Small intestine (tissue), 7 donors: ENCODE measurements around the gene B4GALT2. TPM values are rescaled to one million over a fixed set of nuclear protein-coding genes. Genes with fewer than 3 reads are reported as not detected.

Experiments
- DNase-seq, 2 donors: peaks; one replicate each; pipeline versions ENCODE4 v3.0.0 to v3.0.0-alpha.2; 2013
- FAIRE-seq: peaks from 2 replicates; lab custom pipeline; 2012; peaks lifted over from hg19 to GRCh38; lab: Jason Lieb, UNC
- H3K27ac ChIP-seq, 3 donors: one replicate each; pipeline ENCODE4 v1.5.1; 2013; ENCODE audit warnings: low read length in 2 of 3, mild to moderate bottlenecking in 2 of 3, control low read depth in 1 of 3, inconsistent platforms in 1 of 3, low read depth in 1 of 3, moderate library complexity in 1 of 3
- H3K27me3 ChIP-seq, 3 donors: one replicate each; pipeline ENCODE4 v1.6.1; 2013; ENCODE audit warnings: low read length in 3 of 3, inconsistent platforms in 1 of 3; ENCODE audit not compliant: control insufficient read depth in 3 of 3, insufficient read depth in 3 of 3
- H3K36me3 ChIP-seq, 3 donors: one replicate each; pipeline ENCODE4 v1.6.1; 2013; ENCODE audit warnings: low read length in 3 of 3, inconsistent platforms in 1 of 3, low read depth in 1 of 3, mild to moderate bottlenecking in 1 of 3, moderate library complexity in 1 of 3; ENCODE audit not compliant: control insufficient read depth in 3 of 3, insufficient read depth in 2 of 3
- H3K4me1 ChIP-seq, 3 donors: one replicate each; pipeline ENCODE4 v1.6.1; 2013; ENCODE audit warnings: low read length in 2 of 3, inconsistent platforms in 1 of 3, low read depth in 1 of 3, mild to moderate bottlenecking in 1 of 3, moderate library complexity in 1 of 3; ENCODE audit not compliant: control insufficient read depth in 3 of 3, insufficient read depth in 2 of 3
- H3K4me3 ChIP-seq, 3 donors: one replicate each; pipeline ENCODE4 v1.5.1; 2013; ENCODE audit warnings: low read length in 3 of 3, control low read depth in 1 of 3, inconsistent platforms in 1 of 3, low read depth in 1 of 3, mild to moderate bottlenecking in 1 of 3, moderate library complexity in 1 of 3
- H3K9me3 ChIP-seq, 2 donors: one replicate each; pipeline ENCODE4 v1.6.1; 2013; ENCODE audit warnings: low read depth in 1 of 2, low read length in 1 of 2; ENCODE audit not compliant: control insufficient read depth in 2 of 2, insufficient read depth in 1 of 2
- WGBS, 3 donors: extraction: QIAGEN DNeasy Blood & Tissue Kit; methylation state at CpG; one replicate each; pipeline ENCODE4 v1.1.7; 2013; 5-methylcytosine and 5-hydroxymethylcytosine counted together
- polyA plus RNA-seq, 4 donors: library from polyadenylated mRNA; stranded (reverse) in 3 of 4; unstranded in 1 of 4; fragments of 200-250 nt in 3 of 4; fragments of 120-200 nt in 1 of 4; gene quantifications; one replicate each; pipeline versions ENCODE4 v1.2.1 to v1.2.3, GENCODE V29; 2013
- donor health status: healthy with polysubstance abuse.
- donor health status: control.
- donor health status: control.
- donor health status: Bipolar disorder and iron deficiency.
- donor health status: healthy.

B4GALT2 gene
- polyA plus RNA-seq, 4 donors, result 8.9 to 34.6 (median 25.9) TPM

- H3K9me3 ChIP-seq, result no peaks in the 10 kb centered on the region
- 4 to 14% (median 12%) methylated on average over 6 of the region's 6 CpGs for WGBS, 3 donors
- no peak overlapping the region for H3K4me3 ChIP-seq
- DNase-seq, result peak; percentile 76 to 82
- H3K4me1 ChIP-seq, result peaks cover 0 to 35% (median 4%) of the 10 kb centered on the region in 3 donors
- H3K36me3 ChIP-seq, result no peaks in the 10 kb centered on the region
- FAIRE-seq, result no peak
- no peaks in the 10 kb centered on the region for H3K27me3 ChIP-seq
- H3K27ac ChIP-seq, result peak overlapping the region in 1 of 3 donors; percentile 42
Measured at GRCh38 chr1:44036409-44037139, 57.6 kb downstream of the B4GALT2 start.

- 72 to 89% (median 74%) methylated on average over 5 of the region's 5 CpGs for WGBS, 3 donors
- H3K27ac ChIP-seq, result no peak overlapping the region
- H3K27me3 ChIP-seq, result no peaks in the 10 kb centered on the region
- FAIRE-seq (no peak), DNase-seq (no peak)
- no peak overlapping the region for H3K4me3 ChIP-seq
- no peaks in the 10 kb centered on the region for H3K36me3 ChIP-seq
- no peaks in the 10 kb centered on the region for H3K9me3 ChIP-seq
- H3K4me1 ChIP-seq, result peaks cover 0 to 29% (median 0%) of the 10 kb centered on the region in 3 donors
Measured at GRCh38 chr1:44037154-44037553, 58.1 kb downstream of the B4GALT2 start.

- Histone ChIP-seq H3K27me3 (no peaks in the 10 kb centered on the region), H3K9me3 (no peaks in the 10 kb centered on the region), H3K4me3 (no peak overlapping the region), H3K4me1 (peaks cover 0 to 18% (median 0%) of the 10 kb centered on the region in 3 donors), H3K27ac (no peak overlapping the region), H3K36me3 (no peaks in the 10 kb centered on the region)
- DNase-seq, result no peak
- FAIRE-seq, result no peak
- WGBS, 3 donors, result 83 to 89% (median 88%) methylated on average over 2 of the region's 2 CpGs
Measured at GRCh38 chr1:44038876-44039657, 60.1 kb downstream of the B4GALT2 start.

- Histone ChIP-seq H3K36me3 (no peaks in the 10 kb centered on the region), H3K4me3 (no peak overlapping the region), H3K4me1 (peaks cover 0 to 15% (median 0%) of the 10 kb centered on the region in 3 donors), H3K27me3 (no peaks in the 10 kb centered on the region), H3K27ac (no peak overlapping the region), H3K9me3 (no peaks in the 10 kb centered on the region)
- DNase-seq (no peak), FAIRE-seq (no peak)
- WGBS, 3 donors, result 83 to 88% (median 88%) methylated on average over 2 of the region's 2 CpGs
Measured at GRCh38 chr1:44040418-44040817, 61.4 kb downstream of the B4GALT2 start.

Other genes with a start within 250 kb of the B4GALT2 start
- gene ARTN, start 45.4 kb upstream of the B4GALT2 start, polyA plus RNA-seq, result 1 to 10 TPM in 1 of 4 donors, under 1 TPM in 2, not detected in 1; 0.81 to 1.2 (median 0.83) TPM
- gene IPO13, start 32.3 kb upstream of the B4GALT2 start, polyA plus RNA-seq, result 10 to 100 TPM; 14.2 to 24.8 (median 20.1) TPM
- 10 to 100 TPM in 3 of 4 donors, 1 to 10 TPM in 1; 5.8 to 25.2 (median 15.6) TPM for gene DPH2, start 9.2 kb upstream of the B4GALT2 start, polyA plus RNA-seq
- 100 to 1,000 TPM; 104 to 245 (median 161) TPM for gene ATP6V0B, start 4.2 kb upstream of the B4GALT2 start, polyA plus RNA-seq
- 10 to 100 TPM in 3 of 4 donors, 1 to 10 TPM in 1; 5.8 to 35.1 (median 24.2) TPM for gene CCDC24, start 12.4 kb downstream of the B4GALT2 start, polyA plus RNA-seq
- gene SLC6A9, start 52.3 kb downstream of the B4GALT2 start, polyA plus RNA-seq, result 10 to 100 TPM in 1 of 4 donors, 1 to 10 TPM in 2, under 1 TPM in 1; 0.81 to 15.7 (median 2.0) TPM
- gene KLF17, start 139.6 kb downstream of the B4GALT2 start, polyA plus RNA-seq, result under 1 TPM in 1 of 4 donors, not detected in 3; 0.06 TPM
- not detected for gene KLF18, start 162.4 kb downstream of the B4GALT2 start, polyA plus RNA-seq
- 10 to 100 TPM; 34.7 to 80.8 (median 58.0) TPM for gene DMAP1, start 234.3 kb downstream of the B4GALT2 start, polyA plus RNA-seq